ENCODE results near the gene AP5S1. TPM values are rescaled to one million over a fixed set of nuclear protein-coding genes. Genes with fewer than 3 reads are reported as not detected.
A peak's percentile ranks its signal among the peaks of the same experiment; 100 is the strongest.

AP5S1 gene
- total and polyA plus RNA-seq, 2 of the 13 experiments (the other 11 are each of a cell fraction or from before 2014, with no cell fraction given): 7.9 to 23.2 TPM

DNA sequence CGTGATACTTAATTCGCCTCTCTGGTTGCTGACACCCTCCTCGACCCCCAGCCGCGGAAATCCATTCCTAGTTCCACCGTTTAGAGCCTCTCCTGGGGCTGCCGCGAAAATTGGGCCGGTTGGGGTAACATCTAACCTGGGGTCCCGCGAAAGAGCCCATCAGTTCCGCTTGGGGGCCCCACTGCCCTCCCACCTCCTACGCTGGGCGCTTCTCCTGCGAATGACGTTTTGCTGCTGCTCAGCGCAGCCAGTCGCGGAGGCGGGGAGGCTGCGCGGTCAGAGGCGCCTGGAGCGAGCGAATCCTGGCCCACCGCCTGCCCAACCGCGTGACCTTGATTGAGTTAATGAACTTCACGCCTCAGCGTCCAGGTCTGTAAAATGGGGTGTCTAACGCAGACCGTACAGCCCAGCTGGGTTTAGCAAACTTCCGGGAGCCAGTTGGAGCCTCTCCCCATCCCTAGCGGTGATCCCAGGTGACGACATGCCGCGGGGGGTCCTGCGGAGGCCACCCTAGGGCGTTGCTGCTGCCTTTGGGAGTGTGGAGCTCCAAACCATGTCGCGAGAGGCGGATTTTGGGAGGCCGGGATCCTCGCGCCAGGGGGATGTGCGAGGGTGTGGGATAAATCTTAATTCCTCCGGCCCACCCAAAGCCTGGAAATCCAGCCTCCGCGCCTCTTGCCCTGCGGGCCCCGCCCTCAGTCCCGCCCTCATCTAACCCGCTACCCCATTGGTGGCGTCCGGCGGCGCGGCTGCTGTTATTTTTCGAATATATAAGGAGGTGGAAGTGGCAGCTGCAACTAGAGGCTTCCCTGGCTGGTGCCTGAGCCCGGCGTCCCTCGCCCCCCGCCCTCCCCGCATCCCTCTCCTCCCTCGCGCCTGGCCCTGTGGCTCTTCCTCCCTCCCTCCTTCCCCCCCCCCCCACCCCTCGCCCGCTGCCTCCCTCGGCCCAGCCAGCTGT lies 24.6 kb upstream of the AP5S1 start, which contains the start of gene CDC25B (continued):
- TF ChIP-seq, protein P1, sequence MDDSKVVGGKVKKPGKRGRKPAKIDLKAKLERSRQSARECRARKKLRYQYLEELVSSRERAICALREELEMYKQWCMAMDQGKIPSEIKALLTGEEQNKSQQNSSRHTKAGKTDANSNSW (CRISPR knock-in tag; IDR thresholded peaks at IDR 0.05; ENCODE audit: borderline replicate concordance): 0 out of 2 replicates have a peak, but pooled peaks have one; percentile 52
- TF ChIP-seq, protein P2, sequence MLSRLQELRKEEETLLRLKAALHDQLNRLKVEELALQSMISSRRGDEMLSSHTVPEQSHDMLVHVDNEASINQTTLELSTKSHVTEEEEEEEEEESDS (CRISPR knock-in tag; IDR thresholded peaks at IDR 0.05; ENCODE audit: borderline replicate concordance): no peak
- TF ChIP-seq, protein P3, sequence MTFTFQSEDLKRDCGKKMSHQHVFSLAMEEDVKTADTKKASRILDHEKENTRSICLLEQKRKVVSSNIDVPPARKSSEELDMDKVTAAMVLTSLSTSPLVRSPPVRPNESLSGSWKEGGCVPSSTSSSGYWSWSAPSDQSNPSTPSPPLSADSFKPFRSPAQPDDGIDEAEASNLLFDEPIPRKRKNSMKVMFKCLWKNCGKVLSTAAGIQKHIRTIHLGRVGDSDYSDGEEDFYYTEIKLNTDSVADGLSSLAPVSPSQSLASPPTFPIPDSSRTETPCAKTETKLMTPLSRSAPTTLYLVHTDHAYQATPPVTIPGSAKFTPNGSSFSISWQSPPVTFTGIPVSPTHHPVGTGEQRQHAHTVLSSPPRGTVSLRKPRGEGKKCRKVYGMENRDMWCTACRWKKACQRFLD (CRISPR knock-in tag; IDR thresholded peaks at IDR 0.05; ENCODE audit: borderline replicate concordance): no peak
- no peak for TF ChIP-seq TEAD2 (CRISPR knock-in tag; IDR thresholded peaks at IDR 0.05)
- TF ChIP-seq PHB2 (IDR thresholded peaks at IDR 0.05; ENCODE audit: partially characterized antibody): no peak
- TF ChIP-seq, protein P4, sequence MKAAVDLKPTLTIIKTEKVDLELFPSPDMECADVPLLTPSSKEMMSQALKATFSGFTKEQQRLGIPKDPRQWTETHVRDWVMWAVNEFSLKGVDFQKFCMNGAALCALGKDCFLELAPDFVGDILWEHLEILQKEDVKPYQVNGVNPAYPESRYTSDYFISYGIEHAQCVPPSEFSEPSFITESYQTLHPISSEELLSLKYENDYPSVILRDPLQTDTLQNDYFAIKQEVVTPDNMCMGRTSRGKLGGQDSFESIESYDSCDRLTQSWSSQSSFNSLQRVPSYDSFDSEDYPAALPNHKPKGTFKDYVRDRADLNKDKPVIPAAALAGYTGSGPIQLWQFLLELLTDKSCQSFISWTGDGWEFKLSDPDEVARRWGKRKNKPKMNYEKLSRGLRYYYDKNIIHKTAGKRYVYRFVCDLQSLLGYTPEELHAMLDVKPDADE (CRISPR knock-in tag; IDR thresholded peaks at IDR 0.05): no peak
- no peak for TF ChIP-seq NR1H2 (CRISPR knock-in tag; IDR thresholded peaks at IDR 0.05; ENCODE audit: borderline replicate concordance, low read depth)
- TF ChIP-seq, protein P5, sequence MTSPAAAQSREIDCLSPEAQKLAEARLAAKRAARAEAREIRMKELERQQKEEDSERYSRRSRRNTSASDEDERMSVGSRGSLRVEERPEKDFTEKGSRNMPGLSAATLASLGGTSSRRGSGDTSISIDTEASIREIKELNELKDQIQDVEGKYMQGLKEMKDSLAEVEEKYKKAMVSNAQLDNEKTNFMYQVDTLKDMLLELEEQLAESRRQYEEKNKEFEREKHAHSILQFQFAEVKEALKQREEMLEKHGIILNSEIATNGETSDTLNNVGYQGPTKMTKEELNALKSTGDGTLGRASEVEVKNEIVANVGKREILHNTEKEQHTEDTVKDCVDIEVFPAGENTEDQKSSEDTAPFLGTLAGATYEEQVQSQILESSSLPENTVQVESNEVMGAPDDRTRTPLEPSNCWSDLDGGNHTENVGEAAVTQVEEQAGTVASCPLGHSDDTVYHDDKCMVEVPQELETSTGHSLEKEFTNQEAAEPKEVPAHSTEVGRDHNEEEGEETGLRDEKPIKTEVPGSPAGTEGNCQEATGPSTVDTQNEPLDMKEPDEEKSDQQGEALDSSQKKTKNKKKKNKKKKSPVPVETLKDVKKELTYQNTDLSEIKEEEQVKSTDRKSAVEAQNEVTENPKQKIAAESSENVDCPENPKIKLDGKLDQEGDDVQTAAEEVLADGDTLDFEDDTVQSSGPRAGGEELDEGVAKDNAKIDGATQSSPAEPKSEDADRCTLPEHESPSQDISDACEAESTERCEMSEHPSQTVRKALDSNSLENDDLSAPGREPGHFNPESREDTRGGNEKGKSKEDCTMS (CRISPR knock-in tag; conservative IDR thresholded peaks at IDR 0.05): no peak
- no peak for TF ChIP-seq EHMT2 (IDR thresholded peaks at IDR 0.05; ENCODE audit: borderline replicate concordance, low read depth, low read length)
- TF ChIP-seq ZNF761 (CRISPR knock-in tag; conservative IDR thresholded peaks at IDR 0.05): peak; percentile 71
- TF ChIP-seq LCORL (IDR thresholded peaks at IDR 0.05): 0 out of 2 replicates have a peak, but pooled peaks have one; percentile 30
- peak; percentile 82 for TF ChIP-seq LCORL (CRISPR knock-in tag; IDR thresholded peaks at IDR 0.05)
- TF ChIP-seq, protein P6, sequence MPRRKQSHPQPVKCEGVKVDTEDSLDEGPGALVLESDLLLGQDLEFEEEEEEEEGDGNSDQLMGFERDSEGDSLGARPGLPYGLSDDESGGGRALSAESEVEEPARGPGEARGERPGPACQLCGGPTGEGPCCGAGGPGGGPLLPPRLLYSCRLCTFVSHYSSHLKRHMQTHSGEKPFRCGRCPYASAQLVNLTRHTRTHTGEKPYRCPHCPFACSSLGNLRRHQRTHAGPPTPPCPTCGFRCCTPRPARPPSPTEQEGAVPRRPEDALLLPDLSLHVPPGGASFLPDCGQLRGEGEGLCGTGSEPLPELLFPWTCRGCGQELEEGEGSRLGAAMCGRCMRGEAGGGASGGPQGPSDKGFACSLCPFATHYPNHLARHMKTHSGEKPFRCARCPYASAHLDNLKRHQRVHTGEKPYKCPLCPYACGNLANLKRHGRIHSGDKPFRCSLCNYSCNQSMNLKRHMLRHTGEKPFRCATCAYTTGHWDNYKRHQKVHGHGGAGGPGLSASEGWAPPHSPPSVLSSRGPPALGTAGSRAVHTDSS (CRISPR knock-in tag; conservative IDR thresholded peaks at IDR 0.05): 0 out of 2 replicates have a peak, but pooled peaks have one; percentile 22
- TF ChIP-seq CAMTA2 (CRISPR knock-in tag; IDR thresholded peaks at IDR 0.05; ENCODE audit: borderline replicate concordance): no peak
- TF ChIP-seq ZNF441 (CRISPR knock-in tag; IDR thresholded peaks at IDR 0.05; ENCODE audit: borderline replicate concordance): peak; percentile 88
- TF ChIP-seq ZNF549 (CRISPR knock-in tag; IDR thresholded peaks at IDR 0.05): no peak
- TF ChIP-seq IKZF4 (CRISPR knock-in tag; IDR thresholded peaks at IDR 0.05; ENCODE audit: borderline replicate concordance, low read depth, not compliant biosample characterization): no peak
- peak; percentile 84 for TF ChIP-seq HOXA3 (CRISPR knock-in tag; IDR thresholded peaks at IDR 0.05)

Measured in HepG2 (cell line).